Bronchial epithelial cell (primary cell): ENCODE measurements around the gene NHERF1. TPM values are rescaled to one million over a fixed set of nuclear protein-coding genes. Genes with fewer than 3 reads are reported as not detected.

Experiments used
- DNase-seq: peaks from one replicate; pipeline ENCODE4 v3.0.0-alpha.2; 2010; ENCODE audit warnings: low read depth
- FAIRE-seq: peaks from 2 replicates; lab custom pipeline; 2011; peaks lifted over from hg19 to GRCh38; lab: Jason Lieb, UNC
- H3K27me3 ChIP-seq: 2 replicates; pipeline ENCODE4 v1.5.1; 2011; ENCODE audit warnings: low read length; ENCODE audit not compliant: control insufficient read depth, insufficient read depth
- H3K36me3 ChIP-seq: 2 replicates; pipeline ENCODE4 v1.5.1; 2011; ENCODE audit warnings: low read length; ENCODE audit not compliant: control insufficient read depth, insufficient read depth
- H3K4me3 ChIP-seq: 2 replicates; pipeline ENCODE4 v1.5.1; 2011; ENCODE audit warnings: mild to moderate bottlenecking, low read depth, low read length, control low read depth
- total RNA-seq: library from RNA; depleted of rRNA; stranded (reverse); fragments of >200 nt; gene quantifications from 2 replicates; pipeline ENCODE4 v1.2.1, GENCODE V29; 2014
- TF ChIP-seq, protein P1 (sequence below): IDR thresholded peaks from 2 replicates; pipeline ENCODE4 v1.5.1; 2011; ENCODE audit warnings: mild to moderate bottlenecking, moderate library complexity, low read length, control low read depth, inconsistent platforms; ENCODE audit not compliant: insufficient read depth, severe bottlenecking

NHERF1 gene
- total RNA-seq, 1 donor from 2014 or later: 35.3 TPM

DNA sequence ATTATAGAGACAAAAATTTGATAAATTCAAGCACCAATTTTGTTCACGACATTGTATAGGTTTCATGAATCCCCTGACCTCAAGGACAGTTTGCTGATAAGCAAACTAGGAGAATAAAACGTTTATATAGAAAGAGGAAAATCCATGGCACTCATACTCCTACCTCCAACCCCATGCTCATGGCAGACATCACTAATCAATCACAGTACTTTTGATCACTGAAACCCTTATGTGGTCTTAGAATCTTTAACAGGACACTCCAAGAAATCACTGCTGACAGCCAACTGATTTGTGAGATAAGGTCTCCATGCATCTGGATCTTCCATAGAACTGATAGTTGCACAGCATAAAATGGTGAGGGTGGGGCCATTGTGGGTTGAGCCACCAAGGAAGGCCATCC is 4.7 kb upstream of the NHERF1 start:
- FAIRE-seq: no peak
- no peak for DNase-seq
- no peaks in the 10 kb centered on the region for H3K36me3 ChIP-seq
- no peak overlapping the region for H3K4me3 ChIP-seq
- TF ChIP-seq, protein P1, sequence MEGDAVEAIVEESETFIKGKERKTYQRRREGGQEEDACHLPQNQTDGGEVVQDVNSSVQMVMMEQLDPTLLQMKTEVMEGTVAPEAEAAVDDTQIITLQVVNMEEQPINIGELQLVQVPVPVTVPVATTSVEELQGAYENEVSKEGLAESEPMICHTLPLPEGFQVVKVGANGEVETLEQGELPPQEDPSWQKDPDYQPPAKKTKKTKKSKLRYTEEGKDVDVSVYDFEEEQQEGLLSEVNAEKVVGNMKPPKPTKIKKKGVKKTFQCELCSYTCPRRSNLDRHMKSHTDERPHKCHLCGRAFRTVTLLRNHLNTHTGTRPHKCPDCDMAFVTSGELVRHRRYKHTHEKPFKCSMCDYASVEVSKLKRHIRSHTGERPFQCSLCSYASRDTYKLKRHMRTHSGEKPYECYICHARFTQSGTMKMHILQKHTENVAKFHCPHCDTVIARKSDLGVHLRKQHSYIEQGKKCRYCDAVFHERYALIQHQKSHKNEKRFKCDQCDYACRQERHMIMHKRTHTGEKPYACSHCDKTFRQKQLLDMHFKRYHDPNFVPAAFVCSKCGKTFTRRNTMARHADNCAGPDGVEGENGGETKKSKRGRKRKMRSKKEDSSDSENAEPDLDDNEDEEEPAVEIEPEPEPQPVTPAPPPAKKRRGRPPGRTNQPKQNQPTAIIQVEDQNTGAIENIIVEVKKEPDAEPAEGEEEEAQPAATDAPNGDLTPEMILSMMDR: no peak
- no peaks in the 10 kb centered on the region for H3K27me3 ChIP-seq

DNA sequence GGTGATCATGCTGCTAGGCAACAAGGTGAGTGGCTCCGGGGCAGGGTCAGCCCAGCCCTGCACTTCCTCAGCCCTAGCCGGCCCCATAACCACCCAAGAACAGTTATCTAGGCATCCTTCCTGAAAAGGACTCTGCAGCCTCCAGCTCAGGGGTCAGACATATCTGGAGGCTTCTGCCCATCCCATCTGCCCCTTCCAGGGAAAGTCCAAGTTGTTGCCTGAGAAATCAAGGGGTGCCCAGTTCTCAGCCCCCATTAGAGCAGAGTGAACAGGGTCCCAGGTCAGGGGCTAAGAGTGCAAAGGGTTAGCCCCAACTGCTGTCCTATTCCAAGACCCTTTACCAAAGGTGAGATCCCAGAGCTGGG is 4.1 kb upstream of the NHERF1 start:
- H3K27me3 ChIP-seq: no peaks in the 10 kb centered on the region
- H3K4me3 ChIP-seq: no peak overlapping the region
- H3K36me3 ChIP-seq: no peaks in the 10 kb centered on the region
- TF ChIP-seq, protein P1: no peak
- DNase-seq (no peak), FAIRE-seq (no peak)

DNA sequence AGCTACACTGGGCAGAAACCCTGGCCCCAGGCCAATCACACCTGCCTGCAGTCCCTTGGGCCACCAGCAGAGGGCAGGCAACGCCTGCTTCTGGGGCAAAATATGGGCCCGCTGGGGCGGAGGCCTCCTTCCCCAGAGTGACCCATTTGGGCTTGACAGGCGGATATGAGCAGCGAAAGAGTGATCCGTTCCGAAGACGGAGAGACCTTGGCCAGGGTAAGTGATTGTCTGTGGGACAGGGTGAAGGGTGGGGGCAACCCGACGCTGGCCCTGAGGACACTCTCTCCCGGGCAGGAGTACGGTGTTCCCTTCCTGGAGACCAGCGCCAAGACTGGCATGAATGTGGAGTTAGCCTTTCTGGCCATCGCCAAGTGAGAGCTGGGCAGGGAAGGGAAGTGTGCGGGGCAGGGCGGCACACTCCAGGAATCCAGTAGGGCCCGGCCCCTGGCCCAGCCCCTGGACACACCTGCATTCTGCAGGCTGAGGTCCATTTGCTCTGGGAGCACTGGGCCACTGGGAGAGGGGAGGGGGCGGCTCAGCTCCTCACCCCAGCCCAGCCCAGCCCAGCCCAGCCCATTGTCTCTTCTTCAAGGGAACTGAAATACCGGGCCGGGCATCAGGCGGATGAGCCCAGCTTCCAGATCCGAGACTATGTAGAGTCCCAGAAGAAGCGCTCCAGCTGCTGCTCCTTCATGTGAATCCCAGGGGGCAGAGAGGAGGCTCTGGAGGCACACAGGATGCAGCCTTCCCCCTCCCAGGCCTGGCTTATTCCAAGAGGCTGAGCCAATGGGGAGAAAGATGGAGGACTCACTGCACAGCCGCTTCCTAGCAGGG is 3.5 kb upstream of the NHERF1 start:
- TF ChIP-seq, protein P1: peak; percentile 100
- Histone ChIP-seq H3K27me3 (no peaks in the 10 kb centered on the region), H3K4me3 (peak overlapping the region; percentile 16), H3K36me3 (no peaks in the 10 kb centered on the region)
- FAIRE-seq (no peak), DNase-seq (peak; percentile 52)

DNA sequence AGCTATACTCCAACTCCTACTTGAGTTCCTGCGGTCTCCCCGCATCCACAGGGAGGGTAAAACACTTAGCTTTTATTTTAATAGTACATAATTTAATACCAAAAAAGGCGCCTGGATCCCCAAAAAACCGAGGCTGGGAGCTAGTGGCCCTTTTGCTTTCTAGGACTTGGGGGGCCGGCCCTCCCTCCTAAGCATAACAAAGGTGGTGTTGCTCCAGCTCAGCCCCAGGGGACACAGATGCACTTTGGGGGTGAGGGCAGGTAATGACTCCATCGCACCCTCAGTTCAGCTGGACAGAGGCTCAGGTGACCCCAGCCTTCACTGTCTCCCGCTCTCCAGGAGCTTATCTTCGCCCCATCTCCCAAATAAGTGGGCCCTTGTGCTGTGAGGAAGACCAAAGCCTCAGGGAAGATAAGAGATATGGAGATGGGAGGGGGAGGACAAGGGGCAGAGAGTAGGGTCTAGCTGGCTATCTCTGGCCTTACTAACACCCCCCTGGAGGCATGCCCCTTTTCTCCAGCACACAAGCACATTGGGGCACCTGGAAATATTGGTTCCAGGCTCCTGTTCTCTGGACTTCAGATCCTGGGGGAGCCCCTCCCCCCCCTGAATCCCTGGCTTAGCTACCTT is 2.8 kb upstream of the NHERF1 start:
- H3K4me3 ChIP-seq: no peak overlapping the region
- TF ChIP-seq, protein P1: no peak
- no peak for DNase-seq
- no peaks in the 10 kb centered on the region for H3K27me3 ChIP-seq
- no peak for FAIRE-seq
- H3K36me3 ChIP-seq: peaks cover 2% of the 10 kb centered on the region

DNA sequence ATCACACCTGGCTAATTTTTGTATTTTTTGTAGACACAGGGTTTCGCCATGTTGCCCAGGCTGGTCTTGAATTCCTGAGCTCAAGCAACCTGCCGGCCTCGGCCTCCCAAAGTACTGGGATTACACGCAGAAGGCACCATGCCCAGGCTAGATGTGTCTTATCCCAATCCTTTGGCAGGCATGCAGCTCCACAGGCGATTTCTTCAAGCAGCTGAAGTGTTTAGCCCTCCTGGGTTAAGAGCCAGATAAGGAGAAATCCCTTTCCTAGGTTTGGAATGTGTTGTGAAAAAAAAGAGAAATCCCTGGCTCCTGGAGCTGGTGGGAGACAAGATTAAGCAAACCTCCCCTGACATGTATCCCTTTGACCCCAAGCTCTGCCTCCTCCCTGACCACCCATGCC is 2.1 kb upstream of the NHERF1 start:
- no peaks in the 10 kb centered on the region for H3K27me3 ChIP-seq
- no peak overlapping the region for H3K4me3 ChIP-seq
- DNase-seq (no peak), FAIRE-seq (no peak)
- peaks cover 4% of the 10 kb centered on the region for H3K36me3 ChIP-seq
- TF ChIP-seq, protein P1: no peak
